Activated T-helper 1 cell treated with anti-CD3 and anti-CD28 coated beads, Interleukin-12 subunit alpha, Interleukin-12 subunit beta, Interleukin-2, Interleukin-4 antibody, amounts not matched to agents 30 ng/mL and 10 ng/mL and 1 ng/mL, durations not matched to agents 14 hours and 24 hours and 36 hours (primary cell): ENCODE results near the gene TRABD2A. TPM values are rescaled to one million over a fixed set of nuclear protein-coding genes. Genes with fewer than 3 reads are reported as not detected.

Source experiments
- DNase-seq: peaks from one replicate; pipeline ENCODE4 v3.0.0; 2021; ENCODE audit warnings: low spot score
- H3K27ac Mint-ChIP-seq: one replicate; pipeline ENCODE4 v1.8.0; 2021; ENCODE audit warnings: mild to moderate bottlenecking, mixed read lengths
- H3K27me3 Mint-ChIP-seq: one replicate; pipeline ENCODE4 v1.8.0; 2022; ENCODE audit warnings: mild to moderate bottlenecking, moderate library complexity, mixed read lengths; ENCODE audit not compliant: insufficient read depth
- H3K36me3 Mint-ChIP-seq: one replicate; pipeline ENCODE4 v1.8.0; 2021; ENCODE audit warnings: low read depth, mixed read lengths
- H3K4me1 Mint-ChIP-seq: one replicate; pipeline ENCODE4 v1.8.0; 2021; ENCODE audit warnings: low read depth, mixed read lengths
- H3K4me3 Mint-ChIP-seq: one replicate; pipeline ENCODE4 v1.8.0; 2021; ENCODE audit warnings: mild to moderate bottlenecking, moderate library complexity, mixed read lengths
- H3K9me3 Mint-ChIP-seq: one replicate; pipeline ENCODE4 v1.8.0; 2021; ENCODE audit warnings: mixed read lengths
- intact Hi-C: fragments of 100-400 bp; cut with micrococcal nuclease; formaldehyde crosslinking; loops from one replicate; pipeline ENCODE4 v1.15.1; 2024
- total RNA-seq: library from RNA; stranded (reverse); gene quantifications from 2 replicates; pipeline ENCODE4 v1.2.3, GENCODE V29; 2022

Gene TRABD2A
- total RNA-seq, 1 donor from 2014 or later, result 62.1 TPM

DNA sequence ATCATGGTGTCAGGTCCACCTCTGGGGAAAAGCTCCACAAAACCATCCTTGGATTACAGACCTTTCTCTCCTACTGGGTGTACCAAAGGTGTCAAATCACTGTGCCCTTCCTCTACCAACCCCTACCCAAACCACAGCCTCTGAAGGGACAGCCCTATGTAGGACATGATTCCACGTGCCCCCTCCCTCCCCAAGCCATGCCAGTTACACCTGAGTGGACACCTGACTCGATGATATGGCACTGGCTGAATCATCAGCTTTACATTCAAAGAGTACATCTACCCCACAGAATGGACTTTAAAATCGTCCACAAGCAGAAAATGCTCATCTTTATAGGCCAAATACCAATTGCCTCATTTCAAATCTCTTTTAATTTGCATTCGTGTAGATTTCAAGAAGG, 26.0 kb downstream of the TRABD2A start:
- Mint-ChIP-seq H3K36me3 (peaks cover 48% of the 10 kb centered on the region), H3K27ac (no peak overlapping the region), H3K9me3 (peaks cover 19% of the 10 kb centered on the region), H3K4me1 (peaks cover 85% of the 10 kb centered on the region), H3K27me3 (no peaks in the 10 kb centered on the region), H3K4me3 (peak overlapping the region; percentile 72)
- intact Hi-C loops, result loop anchor here (5.0 kb wide), 1 partner anchor 338 kb away; the partner anchor contains the start of gene DNAH6
- DNase-seq, result no peak

DNA sequence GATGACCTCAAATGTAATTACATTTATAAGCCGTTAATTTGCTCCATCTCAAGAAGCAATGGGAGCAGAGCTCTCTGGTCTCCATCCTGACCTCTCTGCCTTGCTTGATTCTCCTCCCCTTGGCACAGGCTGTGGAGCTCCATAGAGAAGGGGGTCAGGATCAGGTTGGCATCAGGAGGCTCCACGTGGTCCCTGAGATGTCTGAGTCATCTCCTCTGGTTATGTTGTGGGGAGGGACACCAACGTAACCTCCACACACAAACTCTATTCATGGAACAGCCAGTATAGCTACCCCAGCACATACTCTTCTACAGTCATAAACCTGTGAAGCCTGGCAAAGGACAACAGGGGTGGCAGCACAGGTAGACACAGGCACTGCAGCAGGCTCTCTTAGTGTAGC, 29.0 kb downstream of the TRABD2A start:
- peaks cover 83% of the 10 kb centered on the region for H3K4me1 Mint-ChIP-seq
- H3K27ac Mint-ChIP-seq, result no peak overlapping the region
- H3K4me3 Mint-ChIP-seq, result no peak overlapping the region
- no peaks in the 10 kb centered on the region for H3K27me3 Mint-ChIP-seq
- peaks cover 54% of the 10 kb centered on the region for H3K36me3 Mint-ChIP-seq
- intact Hi-C loops, result loop anchor here (1.0 kb wide), 1 partner anchor 12 kb away; no protein-coding TSS in a partner anchor
- H3K9me3 Mint-ChIP-seq, result peaks cover 19% of the 10 kb centered on the region
- no peak for DNase-seq

DNA sequence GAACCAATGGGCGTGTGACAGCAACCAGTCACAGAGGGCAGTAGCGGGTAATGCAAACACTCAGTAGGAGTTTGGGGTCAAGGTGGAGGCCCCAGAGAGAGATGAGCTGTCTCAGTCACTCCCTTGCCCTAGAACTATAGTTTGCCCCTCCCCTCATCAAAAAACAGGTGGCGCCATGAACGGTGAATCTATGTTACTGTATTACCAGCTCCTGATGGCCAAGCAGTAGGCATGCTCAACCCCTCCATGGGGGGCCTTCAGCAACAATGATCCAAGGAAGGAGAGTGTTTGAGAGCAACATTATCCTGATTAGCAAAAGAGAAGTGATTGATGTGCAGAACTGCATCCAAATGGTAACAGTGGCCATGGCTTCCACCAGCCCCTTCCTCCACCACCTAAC, 30.4 kb downstream of the TRABD2A start:
- intact Hi-C loops, result no loop called here
- DNase-seq, result no peak
- no peak overlapping the region for H3K4me3 Mint-ChIP-seq
- H3K27ac Mint-ChIP-seq, result no peak overlapping the region
- peaks cover 83% of the 10 kb centered on the region for H3K4me1 Mint-ChIP-seq
- H3K36me3 Mint-ChIP-seq, result peaks cover 51% of the 10 kb centered on the region
- peaks cover 19% of the 10 kb centered on the region for H3K9me3 Mint-ChIP-seq
- H3K27me3 Mint-ChIP-seq, result no peaks in the 10 kb centered on the region

DNA sequence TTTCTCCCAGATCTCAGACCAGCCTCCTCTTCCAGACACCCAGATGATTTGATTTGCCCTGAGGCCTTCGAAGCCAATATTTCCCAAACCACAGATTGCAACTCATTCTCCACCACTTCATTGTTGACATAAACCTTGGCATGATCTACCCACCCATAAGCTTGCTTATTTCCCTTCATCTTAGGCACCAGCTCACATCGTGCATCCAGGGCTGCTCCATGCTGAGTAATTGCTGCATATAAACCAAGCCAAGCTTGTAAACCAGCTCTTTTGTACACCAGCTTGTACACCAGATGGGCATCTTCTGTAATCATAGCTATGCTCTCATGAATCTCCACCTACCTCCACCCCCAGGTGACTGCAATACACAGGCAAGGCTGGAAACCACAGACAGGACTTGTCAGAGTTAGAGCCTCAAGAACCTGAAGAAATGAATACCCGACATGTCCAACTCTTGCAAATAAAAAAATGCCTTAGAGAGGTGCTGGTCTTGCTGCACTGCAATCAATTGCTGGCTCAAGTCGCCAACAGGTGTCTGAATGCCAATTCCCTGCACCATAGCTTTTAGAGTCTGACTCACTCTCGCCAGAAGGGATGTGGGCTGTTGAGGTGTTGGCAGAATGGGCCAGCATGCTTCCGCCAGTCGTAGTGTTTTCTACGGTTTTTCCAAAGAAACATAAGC, 31.5 kb downstream of the TRABD2A start:
- Mint-ChIP-seq H3K9me3 (peaks cover 15% of the 10 kb centered on the region), H3K27me3 (no peaks in the 10 kb centered on the region), H3K36me3 (peaks cover 43% of the 10 kb centered on the region), H3K27ac (peak overlapping the region; percentile 13), H3K4me1 (peaks cover 79% of the 10 kb centered on the region), H3K4me3 (peak overlapping the region; percentile 61)
- DNase-seq, result peak; percentile 28
- intact Hi-C loops, result loop anchor here (2.0 kb wide), 1 partner anchor 31 kb away; the partner anchor contains the start of gene TRABD2A

DNA sequence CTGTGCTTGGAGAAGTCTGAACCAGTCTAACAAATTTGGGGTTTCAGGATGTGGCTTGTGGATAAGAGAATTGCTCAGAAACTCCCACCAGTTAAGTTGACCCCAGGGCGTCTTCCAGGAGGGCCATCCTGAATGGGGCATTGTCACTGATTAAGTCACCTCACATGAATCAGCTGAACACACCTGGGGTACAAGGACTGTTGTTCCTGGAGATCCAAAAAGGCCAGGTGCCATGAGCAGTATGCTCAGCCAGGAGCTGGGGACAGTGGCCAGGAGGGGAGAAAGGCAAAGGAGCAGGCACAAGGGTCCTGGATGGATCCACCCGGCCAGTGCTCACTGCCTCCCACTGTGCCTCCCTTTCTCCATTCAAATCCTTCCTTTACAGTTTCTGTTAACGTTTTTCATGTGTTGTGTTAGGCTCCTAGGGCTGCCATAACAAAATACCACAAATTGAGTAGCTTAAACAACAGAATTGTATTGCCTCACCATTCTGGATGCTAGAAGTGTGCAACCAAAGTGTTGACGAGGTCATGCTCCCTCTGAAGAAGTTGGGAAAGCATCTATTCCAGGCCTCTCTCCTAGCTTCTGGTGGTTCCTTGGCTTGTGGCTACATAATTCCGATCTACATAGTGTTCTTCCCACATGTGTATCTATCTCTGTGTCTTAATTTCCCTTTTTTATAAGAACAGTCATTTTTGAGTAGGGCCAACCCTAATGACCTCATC, 33.4 kb downstream of the TRABD2A start:
- intact Hi-C loops, result loop anchor here (2.0 kb wide), 1 partner anchor 33 kb away; the partner anchor contains the start of gene TRABD2A
- Mint-ChIP-seq H3K4me1 (peaks cover 90% of the 10 kb centered on the region), H3K4me3 (peak overlapping the region; percentile 49), H3K9me3 (peaks cover 6% of the 10 kb centered on the region), H3K36me3 (peaks cover 38% of the 10 kb centered on the region), H3K27ac (peak overlapping the region; percentile 96), H3K27me3 (no peaks in the 10 kb centered on the region)
- DNase-seq, result no peak

DNA sequence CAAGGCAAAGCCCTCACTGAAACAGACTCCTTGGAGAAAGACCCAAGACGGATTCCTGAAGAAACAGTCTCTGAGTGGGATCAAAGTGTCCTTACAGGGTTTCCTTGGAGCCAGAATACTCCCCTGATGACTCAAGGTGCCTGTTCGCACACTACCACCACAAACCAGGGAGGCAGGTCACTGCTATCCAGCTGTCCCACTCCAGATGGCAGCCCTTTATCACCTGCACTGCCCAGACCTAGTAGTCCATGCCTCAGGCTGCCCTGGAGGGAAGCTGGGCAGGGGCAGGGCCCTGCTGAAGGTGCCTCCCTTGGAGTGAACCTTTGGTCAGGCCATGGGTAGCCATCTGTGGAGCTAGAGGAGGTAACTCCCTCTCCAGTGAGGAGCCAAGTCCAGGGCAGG, 34.1 kb downstream of the TRABD2A start:
- H3K36me3 Mint-ChIP-seq, result peaks cover 33% of the 10 kb centered on the region
- intact Hi-C loops, result loop anchor here (1.0 kb wide), 4 partner anchors 10 to 64 kb away; no protein-coding TSS in a partner anchor
- H3K4me1 Mint-ChIP-seq, result peaks cover 89% of the 10 kb centered on the region
- H3K4me3 Mint-ChIP-seq, result peak overlapping the region; percentile 49
- H3K27ac Mint-ChIP-seq, result peak overlapping the region; percentile 96
- no peaks in the 10 kb centered on the region for H3K9me3 Mint-ChIP-seq
- no peaks in the 10 kb centered on the region for H3K27me3 Mint-ChIP-seq
- DNase-seq, result no peak

DNA sequence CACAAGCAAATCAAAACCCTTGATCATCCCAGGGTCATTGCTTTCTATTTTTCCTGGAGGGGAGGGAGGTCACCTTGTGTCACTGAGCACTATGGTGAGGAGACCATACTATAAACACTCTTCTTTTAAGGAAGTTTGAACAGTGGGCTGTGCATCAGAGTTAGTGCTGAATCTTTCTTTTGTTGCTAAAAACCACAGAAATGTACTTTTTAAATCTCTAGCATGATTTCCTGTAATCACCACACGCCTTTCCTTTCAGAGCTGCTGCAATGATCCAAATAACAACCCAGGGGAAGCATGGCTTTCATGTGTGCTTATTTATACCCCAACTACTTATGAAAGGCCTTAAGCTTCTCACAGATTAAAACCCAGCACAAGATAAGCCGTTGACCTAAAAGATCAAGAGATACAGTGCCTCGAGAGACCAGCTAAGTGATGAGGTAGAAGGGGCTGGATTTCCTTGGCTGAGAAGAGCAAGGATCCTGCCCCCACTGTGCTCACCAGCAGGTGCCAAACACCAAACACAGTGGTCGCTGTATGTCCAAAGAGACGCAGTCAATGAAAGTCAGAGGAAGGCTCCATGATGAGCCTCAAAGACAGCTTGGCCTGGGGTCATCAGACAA, 34.7 kb downstream of the TRABD2A start:
- H3K4me3 Mint-ChIP-seq, result peak overlapping the region; percentile 64
- peak; percentile 36 for DNase-seq
- peaks cover 89% of the 10 kb centered on the region for H3K4me1 Mint-ChIP-seq
- H3K9me3 Mint-ChIP-seq, result no peaks in the 10 kb centered on the region
- no peaks in the 10 kb centered on the region for H3K27me3 Mint-ChIP-seq
- H3K27ac Mint-ChIP-seq, result peak overlapping the region; percentile 96
- H3K36me3 Mint-ChIP-seq, result peaks cover 33% of the 10 kb centered on the region
- intact Hi-C loops, result loop anchor here (1.0 kb wide), 4 partner anchors 10 to 64 kb away; no protein-coding TSS in a partner anchor

DNA sequence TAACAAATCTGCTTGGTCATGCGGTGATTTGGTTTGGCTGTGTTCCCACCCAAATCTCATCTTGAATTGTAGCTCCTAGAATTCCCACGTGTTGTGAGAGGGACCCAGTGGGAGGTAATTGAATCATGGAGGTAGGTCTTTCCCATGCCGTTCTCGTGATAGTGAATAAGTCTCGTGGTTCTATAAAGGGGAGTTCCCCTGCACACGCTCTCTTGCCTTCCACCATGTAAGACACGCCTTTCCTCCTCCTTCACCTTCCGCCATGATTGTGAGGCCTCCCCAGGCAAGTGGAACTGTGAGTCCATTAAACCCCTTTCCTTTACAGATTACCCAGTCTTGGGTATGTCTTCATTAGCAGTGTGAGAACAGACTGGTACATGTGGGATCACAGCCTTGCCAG, 36.7 kb downstream of the TRABD2A start:
- Mint-ChIP-seq H3K27ac (peak overlapping the region; percentile 74), H3K36me3 (peaks cover 34% of the 10 kb centered on the region), H3K27me3 (no peaks in the 10 kb centered on the region), H3K4me3 (peak overlapping the region; percentile 45), H3K4me1 (peaks cover 89% of the 10 kb centered on the region), H3K9me3 (no peaks in the 10 kb centered on the region)
- DNase-seq, result no peak
- intact Hi-C loops, result no loop called here

DNA sequence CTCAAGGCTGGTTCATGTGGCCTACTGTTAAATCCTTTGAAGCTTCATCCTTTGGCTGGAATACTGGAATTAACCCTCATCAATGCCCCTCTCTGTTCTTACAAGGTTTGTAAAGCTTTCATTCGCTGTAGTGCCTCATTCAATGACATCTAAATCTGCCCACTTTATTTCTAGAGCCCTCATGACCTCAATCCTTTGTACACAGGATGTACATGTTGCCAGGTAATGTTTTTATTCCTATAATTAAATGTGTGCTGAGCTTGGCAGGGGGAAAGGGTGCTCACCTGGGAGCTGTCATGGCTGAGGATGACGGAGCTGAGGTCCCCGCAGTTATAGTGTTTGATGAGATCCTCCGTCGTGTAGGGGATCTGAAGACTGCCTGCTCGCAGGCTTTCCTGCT, 39.3 kb downstream of the TRABD2A start:
- Mint-ChIP-seq H3K9me3 (peaks cover 1% of the 10 kb centered on the region), H3K4me1 (peaks cover 68% of the 10 kb centered on the region), H3K27me3 (no peaks in the 10 kb centered on the region), H3K4me3 (peak overlapping the region; percentile 10), H3K36me3 (peaks cover 47% of the 10 kb centered on the region), H3K27ac (peak overlapping the region; percentile 59)
- no peak for DNase-seq
- intact Hi-C loops, result no loop called here

DNA sequence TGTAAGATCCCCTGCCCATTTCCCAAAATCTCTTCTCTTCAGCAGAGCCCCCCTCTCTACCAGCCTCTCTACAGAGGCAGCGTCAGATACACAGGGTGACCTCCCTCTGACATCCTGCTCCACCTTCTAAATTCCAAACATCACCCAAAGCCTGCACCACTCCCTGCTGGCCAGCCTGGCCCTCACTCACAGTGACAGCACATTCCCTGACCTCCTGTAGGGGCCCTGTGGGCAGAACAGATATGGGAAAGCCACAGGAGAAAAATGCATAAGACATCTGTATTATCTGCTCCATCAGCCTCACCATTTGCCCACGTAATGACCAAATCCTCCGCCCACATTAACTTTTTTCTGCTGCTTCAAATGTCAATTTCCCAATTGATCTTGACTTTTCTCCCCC, 40.6 kb downstream of the TRABD2A start:
- peaks cover 55% of the 10 kb centered on the region for H3K4me1 Mint-ChIP-seq
- H3K27ac Mint-ChIP-seq, result peak overlapping the region; percentile 24
- H3K36me3 Mint-ChIP-seq, result peaks cover 57% of the 10 kb centered on the region
- H3K4me3 Mint-ChIP-seq, result peak overlapping the region; percentile 51
- intact Hi-C loops, result loop anchor here (1.0 kb wide), 2 partner anchors 11 to 23 kb away; no protein-coding TSS in a partner anchor
- DNase-seq, result no peak
- no peaks in the 10 kb centered on the region for H3K27me3 Mint-ChIP-seq
- H3K9me3 Mint-ChIP-seq, result peaks cover 11% of the 10 kb centered on the region

DNA sequence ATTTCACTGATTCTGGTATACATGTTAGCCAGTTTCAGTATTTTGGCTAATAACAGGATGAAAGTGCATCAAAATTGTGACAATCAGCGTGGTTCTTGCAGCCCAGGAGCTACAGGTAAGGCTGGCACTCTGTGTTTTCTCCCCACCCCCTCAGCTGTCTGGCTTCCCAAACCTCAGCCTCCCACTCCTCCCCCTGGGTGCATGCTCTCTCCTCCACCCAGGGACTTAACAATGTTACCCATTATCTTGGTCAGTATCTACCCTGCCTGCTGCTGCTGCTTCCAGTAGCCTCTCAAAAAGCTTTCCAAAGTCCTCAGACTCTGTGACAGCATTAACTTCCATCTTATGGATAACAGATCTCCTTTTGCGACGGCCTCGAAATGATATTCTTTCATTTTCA, 41.0 kb downstream of the TRABD2A start:
- peaks cover 11% of the 10 kb centered on the region for H3K9me3 Mint-ChIP-seq
- H3K27ac Mint-ChIP-seq, result no peak overlapping the region
- H3K27me3 Mint-ChIP-seq, result no peaks in the 10 kb centered on the region
- intact Hi-C loops, result loop anchor here (1.0 kb wide), 2 partner anchors 11 to 23 kb away; no protein-coding TSS in a partner anchor
- peaks cover 58% of the 10 kb centered on the region for H3K36me3 Mint-ChIP-seq
- H3K4me1 Mint-ChIP-seq, result peaks cover 55% of the 10 kb centered on the region
- no peak for DNase-seq
- H3K4me3 Mint-ChIP-seq, result peak overlapping the region; percentile 51

DNA sequence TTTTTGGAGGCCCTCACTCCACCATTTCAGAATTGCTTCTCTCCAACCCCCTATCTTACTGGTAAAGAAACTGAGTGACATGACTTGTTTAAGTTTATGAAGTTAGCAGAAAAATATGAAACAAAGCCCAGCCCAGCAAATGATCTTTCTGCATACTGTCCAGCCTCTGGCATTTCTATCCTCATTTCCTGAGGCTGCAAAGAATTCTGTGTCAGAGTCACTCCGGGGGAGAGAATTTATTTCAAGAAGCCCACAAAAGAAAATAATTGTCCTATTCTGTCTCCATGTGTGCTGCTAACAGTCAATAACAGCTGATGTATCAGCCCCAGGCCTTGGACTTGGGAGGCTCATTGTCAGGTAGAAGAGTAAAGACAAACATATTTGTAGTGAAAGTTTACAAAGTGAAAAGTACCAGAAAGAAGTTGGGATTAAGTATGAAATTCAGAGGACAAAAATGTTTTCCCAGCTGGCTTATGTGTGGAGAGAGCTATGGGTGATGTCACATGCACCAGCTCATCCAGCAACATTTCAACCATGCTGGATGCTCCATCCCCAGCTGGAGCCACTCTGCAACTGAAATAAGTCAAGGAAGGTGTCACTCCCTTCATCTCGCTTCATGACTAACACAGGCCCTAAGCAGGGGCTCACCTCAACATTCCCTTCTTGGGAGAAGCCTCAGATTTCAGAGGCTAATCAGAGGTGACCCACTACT, 42.3 kb downstream of the TRABD2A start:
- peaks cover 52% of the 10 kb centered on the region for H3K4me1 Mint-ChIP-seq
- H3K4me3 Mint-ChIP-seq, result no peak overlapping the region
- DNase-seq, result no peak
- peaks cover 51% of the 10 kb centered on the region for H3K36me3 Mint-ChIP-seq
- no peaks in the 10 kb centered on the region for H3K27me3 Mint-ChIP-seq
- intact Hi-C loops, result no loop called here
- peaks cover 11% of the 10 kb centered on the region for H3K9me3 Mint-ChIP-seq
- H3K27ac Mint-ChIP-seq, result no peak overlapping the region
